Stomach (tissue), 9 donors: ENCODE results near the gene BTG4. TPM values are rescaled to one million over a fixed set of nuclear protein-coding genes. Genes with fewer than 3 reads are reported as not detected.

ENCODE experiments used
- DNase-seq, 2 donors: peaks; one replicate each; pipeline versions ENCODE4 v3.0.0 to v3.0.0-alpha.2; 2013 to 2019
- H3K27ac ChIP-seq, 5 donors: fragments of 200-600 bp in 4 of 5; sonication (generic) in 4 of 5; one replicate each; pipeline ENCODE4 v1.5.1; 2013 to 2019; ENCODE audit warnings: mild to moderate bottlenecking in 1 of 5, moderate library complexity in 1 of 5
- H3K27me3 ChIP-seq, 3 donors: fragments of 200-600 bp; sonication (generic); one replicate each; pipeline ENCODE4 v1.5.1; 2017 to 2019; ENCODE audit warnings: mixed run types in 1 of 3
- H3K36me3 ChIP-seq, 4 donors: fragments of 200-600 bp; sonication (generic); 1 replicate in 3 of 4; 2 replicates in 1 of 4; pipeline ENCODE4 v1.5.1; 2016 to 2019
- H3K4me1 ChIP-seq, 4 donors: fragments of 200-600 bp; sonication (generic); one replicate each; pipeline ENCODE4 v1.5.1; 2016 to 2019
- H3K4me3 ChIP-seq, 4 donors: fragments of 200-600 bp; sonication (generic) in 3 of 4; one replicate each; pipeline ENCODE4 v1.5.1; 2016 to 2019; ENCODE audit warnings: mild to moderate bottlenecking in 1 of 4
- H3K9me3 ChIP-seq, 4 donors: fragments of 200-600 bp; sonication (generic); one replicate each; pipeline ENCODE4 v1.5.1; 2016 to 2019
- CTCF ChIP-seq, 7 experiments: fragments of 450-650 bp in 4 of 7; fragments of 200-600 bp in 3 of 7; sonication (generic) in 3 of 7; IDR thresholded peaks; one replicate each; pipeline ENCODE4 v1.5.1; 2016 to 2019; ENCODE audit warnings: antibody characterized with exemption in 7 of 7, control low read depth in 2 of 7, mild to moderate bottlenecking in 1 of 7
- EP300 ChIP-seq: sonication (generic); formaldehyde crosslinking; IDR thresholded peaks from one replicate; pipeline ENCODE4 v1.6.1; 2017; ENCODE audit warnings: antibody characterized with exemption
- POLR2A ChIP-seq, 4 donors: fragments of 450-650 bp; IDR thresholded peaks; one replicate each; pipeline ENCODE4 v1.6.1; 2016; ENCODE audit warnings: antibody characterized with exemption in 4 of 4, control low read depth in 2 of 4, mild to moderate bottlenecking in 1 of 4, moderate library complexity in 1 of 4
- POLR2AphosphoS5 ChIP-seq, 3 donors: sonication (generic); formaldehyde crosslinking; IDR thresholded peaks; one replicate each; pipeline ENCODE4 v1.6.1; 2016; ENCODE audit warnings: antibody characterized with exemption in 3 of 3
- WGBS, 5 donors: extraction: QIAGEN DNeasy Blood & Tissue Kit in 3 of 5; methylation state at CpG; one replicate each; pipeline versions ENCODE4 v1.1.5 to v1.1.7; 2013 to 2018; 5-methylcytosine and 5-hydroxymethylcytosine counted together
- intact Hi-C: fragments of 100-400 bp; cut with DNase I; formaldehyde crosslinking; loops from one replicate; pipeline ENCODE4 v1.15.1; 2023; ENCODE audit warnings: low total_unique reads
- polyA plus RNA-seq, 3 donors: library from polyadenylated mRNA; stranded (reverse); fragments of 200-250 nt; gene quantifications; one replicate each; pipeline ENCODE4 v1.2.3, GENCODE V29; 2013
- total RNA-seq, 5 donors: library from RNA; depleted of rRNA; stranded (reverse); fragments of >200 nt; gene quantifications; one replicate each; pipeline versions ENCODE4 v1.1.0 to v1.2.3, GENCODE V29; 2014 to 2016
- donor health status: healthy with polysubstance abuse.
- donor health status: Bipolar disorder and iron deficiency.
- donor health status: healthy.

BTG4 gene
- total and polyA plus RNA-seq, 8 donors = not detected

GRCh38 chr11:111542606-111543275 lies 30.6 kb upstream of the BTG4 start:
- no peaks in the 10 kb centered on the region for H3K9me3 ChIP-seq
- WGBS, 5 donors = 70 to 86% (median 72%) methylated on average over 10 of the region's 10 CpGs
- peaks cover 0 to 34% (median 20%) of the 10 kb centered on the region in 3 donors for H3K27me3 ChIP-seq
- no peak for DNase-seq
- H3K4me3 ChIP-seq = no peak overlapping the region
- no peak for TF ChIP-seq POLR2AphosphoS5 (IDR thresholded peaks at IDR 0.05)
- no peak for TF ChIP-seq EP300
- no peak for TF ChIP-seq POLR2A (IDR thresholded peaks at IDR 0.05)
- TF ChIP-seq CTCF (IDR thresholded peaks at IDR 0.05) = no peak
- peaks cover 0 to 35% (median 9%) of the 10 kb centered on the region in 4 donors for H3K36me3 ChIP-seq
- peak overlapping the region in 1 of 5 donors; percentile 91 for H3K27ac ChIP-seq
- intact Hi-C loops = no loop called here
- peaks cover 11 to 44% (median 27%) of the 10 kb centered on the region in 4 donors for H3K4me1 ChIP-seq

- TF ChIP-seq CTCF (IDR thresholded peaks at IDR 0.05) = no peak
- TF ChIP-seq POLR2A (IDR thresholded peaks at IDR 0.05) = no peak
- peak; percentile 6 to 52 (median 49) for TF ChIP-seq POLR2AphosphoS5 (IDR thresholded peaks at IDR 0.05)
- no peak for TF ChIP-seq EP300
- Histone ChIP-seq H3K27ac (peak overlapping the region; percentile 46 to 91 (median 84)), H3K4me3 (peak overlapping the region; percentile 55 to 72 (median 62)), H3K27me3 (peaks cover 0 to 34% (median 20%) of the 10 kb centered on the region in 3 donors), H3K4me1 (peaks cover 11 to 44% (median 27%) of the 10 kb centered on the region in 4 donors), H3K9me3 (no peaks in the 10 kb centered on the region), H3K36me3 (peaks cover 0 to 22% (median 4%) of the 10 kb centered on the region in 4 donors)
- WGBS, 5 donors = 6 to 12% (median 10%) methylated on average over 21 to 41 of the region's 41 CpGs
- intact Hi-C loops = no loop called here
- peak in 1 of 2 donors; percentile 72 for DNase-seq
Observed at GRCh38 chr11:111541254-111542061, 29.3 kb upstream of the BTG4 start.

GRCh38 chr11:111540937-111541253 lies 28.7 kb upstream of the BTG4 start:
- Histone ChIP-seq H3K27ac (peak overlapping the region; percentile 46 to 91 (median 84)), H3K4me1 (peaks cover 11 to 44% (median 27%) of the 10 kb centered on the region in 4 donors), H3K27me3 (peaks cover 0 to 35% (median 20%) of the 10 kb centered on the region in 3 donors), H3K36me3 (peaks cover 0 to 16% (median 1%) of the 10 kb centered on the region in 4 donors), H3K4me3 (peak overlapping the region; percentile 55 to 72 (median 62)), H3K9me3 (no peaks in the 10 kb centered on the region)
- intact Hi-C loops = no loop called here
- no peak for TF ChIP-seq EP300
- TF ChIP-seq POLR2AphosphoS5 (IDR thresholded peaks at IDR 0.05) = no peak
- TF ChIP-seq CTCF (IDR thresholded peaks at IDR 0.05) = no peak
- TF ChIP-seq POLR2A (IDR thresholded peaks at IDR 0.05) = no peak
- 1 to 2% (median 1%) methylated on average over 7 to 22 of the region's 22 CpGs for WGBS, 5 donors
- no peak for DNase-seq

- Histone ChIP-seq H3K36me3 (peaks cover 0 to 10% (median 0%) of the 10 kb centered on the region in 4 donors), H3K4me1 (peaks cover 11 to 44% (median 27%) of the 10 kb centered on the region in 4 donors), H3K27me3 (peaks cover 0 to 38% (median 20%) of the 10 kb centered on the region in 3 donors), H3K4me3 (peak within 1 kb of the TSS; percentile 55 to 72 (median 62)), H3K27ac (peak within 1 kb of the TSS; percentile 46 to 91 (median 84)), H3K9me3 (no peaks in the 10 kb centered on the region)
- peak; percentile 28 to 85 for DNase-seq
- intact Hi-C loops = no loop called here
- TF ChIP-seq POLR2AphosphoS5 (IDR thresholded peaks at IDR 0.05) (peak in 2 of 3 donors; percentile 16 to 44), EP300 (no peak), POLR2A (IDR thresholded peaks at IDR 0.05) (no peak), CTCF (IDR thresholded peaks at IDR 0.05) (no peak)
- 7 to 25% (median 13%) methylated on average over 18 to 70 of the region's 70 CpGs for WGBS, 5 donors
Observed at GRCh38 chr11:111540114-111540936, 28.1 kb upstream of the BTG4 start, which contains the start of gene LAYN. Gene LAYN, plus strand, starts transcription at chr11:111540720. Its CDS starts 124 bp downstream, at chr11:111540844.
